ENCODE results near the gene TMEM59.
"Not testable (repeated sequence)": the region's sequence is repeated elsewhere in the genome, so short reads cannot be mapped to it uniquely, and the experiment has no call there.

Gene TMEM59

DNA sequence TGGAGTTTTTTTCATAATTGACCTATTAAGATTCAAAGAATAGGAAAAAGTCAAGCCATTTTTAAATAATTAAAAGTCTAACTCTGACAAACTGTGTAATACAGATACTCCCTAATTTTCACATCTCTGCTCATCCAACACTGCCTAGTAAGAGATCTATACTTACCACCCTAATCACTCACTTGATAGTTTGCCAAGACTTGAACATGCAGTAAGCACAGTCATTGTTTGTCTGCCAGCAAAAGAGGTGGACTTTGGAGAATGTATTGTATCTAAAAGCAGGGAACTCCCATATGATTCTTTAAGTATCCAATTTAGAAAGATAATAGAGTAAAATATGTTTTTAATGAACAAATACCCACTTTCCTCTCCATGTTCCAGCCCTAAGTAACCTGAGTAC is 15.5 kb downstream of the TMEM59 start:
- TF ChIP-seq, protein P1, sequence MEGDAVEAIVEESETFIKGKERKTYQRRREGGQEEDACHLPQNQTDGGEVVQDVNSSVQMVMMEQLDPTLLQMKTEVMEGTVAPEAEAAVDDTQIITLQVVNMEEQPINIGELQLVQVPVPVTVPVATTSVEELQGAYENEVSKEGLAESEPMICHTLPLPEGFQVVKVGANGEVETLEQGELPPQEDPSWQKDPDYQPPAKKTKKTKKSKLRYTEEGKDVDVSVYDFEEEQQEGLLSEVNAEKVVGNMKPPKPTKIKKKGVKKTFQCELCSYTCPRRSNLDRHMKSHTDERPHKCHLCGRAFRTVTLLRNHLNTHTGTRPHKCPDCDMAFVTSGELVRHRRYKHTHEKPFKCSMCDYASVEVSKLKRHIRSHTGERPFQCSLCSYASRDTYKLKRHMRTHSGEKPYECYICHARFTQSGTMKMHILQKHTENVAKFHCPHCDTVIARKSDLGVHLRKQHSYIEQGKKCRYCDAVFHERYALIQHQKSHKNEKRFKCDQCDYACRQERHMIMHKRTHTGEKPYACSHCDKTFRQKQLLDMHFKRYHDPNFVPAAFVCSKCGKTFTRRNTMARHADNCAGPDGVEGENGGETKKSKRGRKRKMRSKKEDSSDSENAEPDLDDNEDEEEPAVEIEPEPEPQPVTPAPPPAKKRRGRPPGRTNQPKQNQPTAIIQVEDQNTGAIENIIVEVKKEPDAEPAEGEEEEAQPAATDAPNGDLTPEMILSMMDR (IDR thresholded peaks at IDR 0.05; ENCODE audit: insufficient read depth, low read depth, low read length, missing control alignments): no peak
- no peak overlapping the region for H3K4me3 ChIP-seq (ENCODE audit: low read length)
- no peak for DNase-seq (ENCODE audit: low read depth)

DNA sequence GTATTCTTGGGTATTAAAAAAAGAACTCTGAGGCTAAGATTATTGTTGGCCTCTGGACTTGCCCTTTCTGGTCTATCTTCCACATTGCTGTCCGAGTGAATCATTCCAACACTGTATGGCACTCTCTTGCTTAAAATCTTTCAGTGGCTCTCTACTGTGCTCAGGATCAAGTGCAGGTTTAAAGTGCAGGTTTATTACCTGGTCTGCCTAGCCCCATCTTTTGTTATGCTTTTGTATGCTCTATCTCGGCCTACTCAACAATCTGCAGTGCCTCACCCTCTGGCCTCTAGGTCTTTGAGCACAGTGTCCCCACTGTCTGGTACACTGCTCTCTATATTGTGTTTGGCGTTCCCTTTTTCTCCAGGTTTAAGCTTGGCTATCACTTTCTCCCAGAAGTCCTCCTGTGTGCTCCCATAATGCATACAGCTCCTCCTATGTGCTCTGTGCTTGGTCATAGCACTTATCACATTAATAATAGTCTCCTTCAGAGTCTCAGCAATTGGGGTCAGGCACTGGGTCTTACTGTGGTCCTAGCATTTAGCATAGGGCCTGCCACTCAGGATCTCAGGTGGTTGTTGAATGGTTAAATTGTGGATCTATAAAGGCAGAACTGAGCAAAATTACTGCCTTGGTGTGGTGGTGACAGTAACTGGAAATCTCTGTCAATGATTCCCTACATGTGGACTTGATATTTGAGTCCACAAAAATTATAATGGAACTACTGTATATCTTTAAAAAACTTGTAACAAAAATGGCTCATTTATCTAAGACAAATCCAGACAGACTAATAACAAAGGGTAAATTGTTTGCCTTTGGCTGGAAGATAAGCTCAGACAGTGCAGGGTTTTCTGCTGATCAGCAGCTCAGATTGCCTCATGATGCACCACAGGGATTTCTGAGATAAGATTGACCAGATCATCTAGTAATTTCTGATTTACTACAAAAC is 24.4 kb downstream of the TMEM59 start:
- DNase-seq (ENCODE audit: low read depth): no peak
- TF ChIP-seq, protein P1 (IDR thresholded peaks at IDR 0.05; ENCODE audit: insufficient read depth, low read depth, low read length, missing control alignments): no peak
- H3K4me3 ChIP-seq (ENCODE audit: low read length): no peak overlapping the region

DNA sequence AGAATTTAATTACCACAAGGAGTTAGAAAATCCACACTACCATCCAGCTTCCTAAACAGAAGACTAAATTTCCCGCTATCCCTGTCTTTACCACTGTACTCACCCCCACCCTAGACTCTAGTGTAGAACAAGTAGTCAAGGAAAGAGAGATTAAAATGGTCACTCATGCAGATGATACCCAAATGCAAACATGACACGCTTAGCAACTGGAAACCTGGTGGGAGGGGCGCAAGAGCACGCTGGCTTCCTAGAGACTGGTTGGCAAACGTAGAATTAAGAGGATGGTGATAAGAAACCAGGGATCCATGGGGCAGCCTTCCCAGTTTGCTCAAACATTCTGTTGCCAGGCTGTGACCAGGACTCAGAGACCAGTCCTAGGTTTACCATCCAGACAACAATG is 25.2 kb downstream of the TMEM59 start:
- no peak overlapping the region for H3K4me3 ChIP-seq (ENCODE audit: low read length)
- DNase-seq (ENCODE audit: low read depth): no peak

DNA sequence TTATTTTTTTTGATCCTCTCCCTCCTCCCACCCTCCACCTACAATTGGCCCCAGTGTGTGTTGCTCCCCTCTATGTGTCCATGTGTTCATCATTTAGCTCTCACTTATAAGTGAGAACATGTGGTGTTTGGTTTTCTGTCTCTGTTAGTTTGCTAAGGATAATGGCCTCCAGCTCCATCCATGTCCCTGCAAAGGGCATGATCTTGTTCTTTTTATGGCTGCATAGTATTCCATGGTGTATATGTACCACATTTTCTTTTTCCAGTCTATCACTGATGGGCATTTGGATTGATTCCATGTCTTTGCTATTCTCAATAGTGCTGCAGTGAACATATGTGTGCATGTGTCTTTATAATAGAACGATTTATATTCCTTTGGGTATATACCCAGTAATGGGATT is 28.2 kb downstream of the TMEM59 start:
- not testable (repeated sequence) for H3K4me3 ChIP-seq (ENCODE audit: low read length); DNase-seq (ENCODE audit: low read depth)

More for the DNA sequence above, 25.2 kb downstream of the TMEM59 start:
- TF ChIP-seq, protein P1 (IDR thresholded peaks at IDR 0.05; ENCODE audit: insufficient read depth, low read depth, low read length, missing control alignments): no peak

DNA sequence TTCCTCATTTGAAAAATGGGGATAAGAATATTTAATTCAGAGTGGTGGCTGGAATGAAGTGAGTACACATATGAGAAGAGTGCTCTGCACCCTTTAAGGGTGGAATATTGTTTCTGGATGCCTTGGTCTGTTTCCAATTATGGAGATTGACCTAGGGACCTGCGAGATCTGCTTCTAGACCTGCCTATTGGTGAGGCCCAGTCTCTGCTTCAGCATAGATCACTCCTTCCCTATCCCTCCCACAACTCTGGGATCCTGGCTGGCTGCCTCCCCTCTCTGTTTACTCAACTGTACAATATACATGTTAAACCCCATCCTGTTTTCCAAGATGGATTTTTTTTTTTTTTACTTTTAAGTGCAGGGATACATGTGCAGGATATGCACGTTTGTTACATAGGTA is 28.6 kb downstream of the TMEM59 start:
- no peak overlapping the region for H3K4me3 ChIP-seq (ENCODE audit: low read length)
- TF ChIP-seq, protein P1 (IDR thresholded peaks at IDR 0.05; ENCODE audit: insufficient read depth, low read depth, low read length, missing control alignments): no peak
- DNase-seq (ENCODE audit: low read depth): no peak

DNA sequence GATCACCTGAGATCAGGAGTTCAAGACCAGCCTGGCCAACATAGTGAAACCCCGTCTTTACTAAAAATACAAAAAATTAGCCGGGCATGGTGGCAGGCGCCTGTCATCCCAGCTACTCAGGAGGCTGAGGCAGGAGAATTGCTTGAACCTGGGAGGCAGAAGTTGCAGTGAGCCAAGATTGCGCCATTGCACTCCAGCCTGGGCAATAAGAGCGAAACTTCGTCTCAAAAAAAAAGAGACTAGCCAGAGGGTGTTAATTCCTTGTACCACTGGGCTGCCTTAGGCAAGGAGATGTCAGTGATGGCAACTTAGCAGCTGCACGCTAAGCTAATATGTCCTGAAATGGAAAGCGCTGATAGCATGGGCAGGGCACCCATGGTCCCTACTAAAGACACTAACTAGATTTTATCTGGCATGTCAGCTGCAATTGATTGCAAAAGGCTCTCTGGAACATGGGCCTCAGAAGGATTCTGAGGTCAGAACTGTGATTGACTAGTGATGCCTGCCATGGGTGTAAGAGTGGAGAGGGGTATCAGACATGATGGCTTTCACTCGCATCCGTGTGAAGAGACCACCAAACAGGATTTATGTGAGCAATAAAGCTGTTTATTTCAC is 33.3 kb downstream of the TMEM59 start:
- not testable (repeated sequence) for DNase-seq (ENCODE audit: low read depth); H3K4me3 ChIP-seq (ENCODE audit: low read length)

DNA sequence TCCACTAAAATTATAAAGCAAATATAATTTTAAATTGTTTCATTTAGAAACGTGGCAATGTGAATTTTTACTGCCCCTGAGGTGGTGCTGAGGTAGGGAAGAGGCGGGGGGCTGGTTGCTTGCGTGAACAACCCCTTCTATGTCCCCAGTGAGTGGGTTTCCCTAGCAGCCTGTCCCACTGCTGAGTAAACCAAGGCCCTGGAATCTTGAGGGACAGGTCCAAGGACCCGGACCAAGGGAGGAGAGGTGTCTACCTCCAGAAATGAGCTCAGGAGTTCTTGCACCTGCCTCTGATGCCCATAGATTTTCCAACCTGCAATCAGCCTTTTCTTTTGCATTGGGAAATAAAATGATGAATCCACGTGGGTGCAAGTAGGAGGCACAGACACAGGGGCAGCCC is 34.4 kb downstream of the TMEM59 start:
- DNase-seq (ENCODE audit: low read depth): no peak
- TF ChIP-seq, protein P1 (IDR thresholded peaks at IDR 0.05; ENCODE audit: insufficient read depth, low read depth, low read length, missing control alignments): no peak
- no peak overlapping the region for H3K4me3 ChIP-seq (ENCODE audit: low read length)

DNA sequence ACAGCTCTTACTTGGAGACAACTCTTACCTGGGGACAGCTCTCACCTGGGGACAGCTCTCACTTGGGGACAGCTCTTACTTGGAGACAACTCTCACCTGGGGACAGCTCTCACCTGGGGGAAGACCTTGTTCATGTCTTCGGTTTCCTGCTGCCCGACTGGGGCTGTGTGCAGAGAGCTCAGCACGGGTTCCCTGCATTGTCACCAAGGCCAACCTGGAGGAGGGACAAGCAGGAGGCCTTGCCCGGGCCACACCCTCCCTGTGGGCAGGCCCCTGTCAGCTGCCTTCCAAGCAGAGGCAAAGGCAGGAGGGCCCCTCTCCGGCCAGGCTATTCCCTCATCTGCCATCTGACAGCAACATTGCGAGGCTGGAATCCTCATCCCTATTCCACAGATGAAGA is 35.0 kb downstream of the TMEM59 start, which contains the start of gene LDLRAD1:
Gene LDLRAD1, minus strand, starts transcription at position 208 of the 400 bp plus-strand sequence. Its CDS starts 74 bp downstream, at position 134.
- TF ChIP-seq, protein P1 (IDR thresholded peaks at IDR 0.05; ENCODE audit: insufficient read depth, low read depth, low read length, missing control alignments): no peak
- H3K4me3 ChIP-seq (ENCODE audit: low read length): no peak within 1 kb of the TSS
- DNase-seq (ENCODE audit: low read depth): no peak
